GM18868 (cell line): ENCODE measurements around the gene ARFGAP2.

Source experiments
- ATAC-seq: cut with Tn5 transposase; IDR thresholded peaks from one replicate; pipeline ENCODE4 v1.9.1; 2021; ENCODE audit warnings: mild to moderate bottlenecking, moderate library complexity; ENCODE audit not compliant: unreplicated experiment

Gene ARFGAP2

GRCh38 chr11:47152126-47152952 is 24.3 kb downstream of the ARFGAP2 start:
- no peak for ATAC-seq

GRCh38 chr11:47149782-47150181 is 26.9 kb downstream of the ARFGAP2 start:
- no peak for ATAC-seq

GRCh38 chr11:47148903-47149531 is 27.7 kb downstream of the ARFGAP2 start:
- no peak for ATAC-seq

GRCh38 chr11:47148270-47148669 is 28.4 kb downstream of the ARFGAP2 start:
- ATAC-seq, result no peak

- no peak for ATAC-seq
Measured at GRCh38 chr11:47147681-47148080, 29.0 kb downstream of the ARFGAP2 start.

- no peak for ATAC-seq
Measured at GRCh38 chr11:47147250-47147649, 29.4 kb downstream of the ARFGAP2 start.

- no peak for ATAC-seq
Measured at GRCh38 chr11:47144541-47144940, 32.1 kb downstream of the ARFGAP2 start.

GRCh38 chr11:47143322-47143721 is 33.4 kb downstream of the ARFGAP2 start:
- no peak for ATAC-seq

GRCh38 chr11:47139878-47140277 is 36.8 kb downstream of the ARFGAP2 start:
- ATAC-seq, result no peak

GRCh38 chr11:47137476-47137875 is 39.2 kb downstream of the ARFGAP2 start:
- ATAC-seq, result no peak

GRCh38 chr11:47136921-47137320 is 39.8 kb downstream of the ARFGAP2 start:
- no peak for ATAC-seq

- ATAC-seq, result no peak
Measured at GRCh38 chr11:47136327-47136726, 40.4 kb downstream of the ARFGAP2 start.

GRCh38 chr11:47132981-47133380 is 43.7 kb downstream of the ARFGAP2 start:
- ATAC-seq, result no peak

- ATAC-seq, result no peak
Measured at GRCh38 chr11:47132490-47132889, 44.2 kb downstream of the ARFGAP2 start.

GRCh38 chr11:47131136-47131535 is 45.5 kb downstream of the ARFGAP2 start:
- ATAC-seq, result no peak

- ATAC-seq, result no peak
Measured at GRCh38 chr11:47130543-47130942, 46.1 kb downstream of the ARFGAP2 start.

- ATAC-seq, result no peak
Measured at GRCh38 chr11:47127213-47127612, 49.5 kb downstream of the ARFGAP2 start.

GRCh38 chr11:47125083-47125482 is 51.6 kb downstream of the ARFGAP2 start:
- no peak for ATAC-seq

GRCh38 chr11:47124675-47125074 is 52.0 kb downstream of the ARFGAP2 start:
- no peak for ATAC-seq

- ATAC-seq, result no peak
Measured at GRCh38 chr11:47123094-47123493, 53.6 kb downstream of the ARFGAP2 start.

GRCh38 chr11:47121731-47122130 is 54.9 kb downstream of the ARFGAP2 start:
- ATAC-seq, result no peak

- ATAC-seq, result no peak
Measured at GRCh38 chr11:47121056-47121455, 55.6 kb downstream of the ARFGAP2 start.
